Gastroesophageal sphincter (tissue), 4 donors: ENCODE measurements around the gene HS2ST1. TPM values are rescaled to one million over a fixed set of nuclear protein-coding genes. Genes with fewer than 3 reads are reported as not detected.

Source experiments
- ATAC-seq: fragments of 150-250 bp; one replicate; pipeline ENCODE4 v1.9.1; 2016; ENCODE audit warnings: mild to moderate bottlenecking, moderate library complexity
- H3K27ac ChIP-seq, 4 donors: fragments of 200-600 bp; sonication (generic) in 3 of 4; 1 replicate in 3 of 4; 2 replicates in 1 of 4; pipeline ENCODE4 v1.5.1; 2016 to 2019
- H3K27me3 ChIP-seq: fragments of 200-600 bp; sonication (generic); one replicate; pipeline ENCODE4 v1.5.1; 2019
- H3K36me3 ChIP-seq, 2 donors: fragments of 200-600 bp; sonication (generic); one replicate each; pipeline ENCODE4 v1.5.1; 2019; ENCODE audit warnings: control low read depth in 1 of 2
- H3K4me1 ChIP-seq, 3 donors: fragments of 200-600 bp; sonication (generic); 1 replicate in 2 of 3; 2 replicates in 1 of 3; pipeline ENCODE4 v1.5.1; 2016 to 2019; ENCODE audit warnings: control low read depth in 2 of 3
- H3K4me3 ChIP-seq, 2 donors: fragments of 200-600 bp; sonication (generic); one replicate each; pipeline ENCODE4 v1.5.1; 2019; ENCODE audit warnings: mild to moderate bottlenecking in 1 of 2, moderate library complexity in 1 of 2
- H3K9me3 ChIP-seq, 3 donors: fragments of 200-600 bp; sonication (generic); one replicate each; pipeline ENCODE4 v1.5.1; 2017 to 2019; ENCODE audit warnings: control low read depth in 2 of 3
- CTCF ChIP-seq, 4 experiments: fragments of 200-600 bp in 2 of 4; fragments of 450-650 bp in 2 of 4; sonication (generic) in 1 of 4; IDR thresholded peaks; one replicate each; pipeline ENCODE4 v1.5.1; 2017 to 2019; ENCODE audit warnings: antibody characterized with exemption in 4 of 4, mild to moderate bottlenecking in 2 of 4, moderate library complexity in 2 of 4
- EP300 ChIP-seq: sonication (generic); formaldehyde crosslinking; IDR thresholded peaks from one replicate; pipeline ENCODE4 v1.6.1; 2017; ENCODE audit warnings: antibody characterized with exemption, mild to moderate bottlenecking
- POLR2A ChIP-seq, 2 donors: fragments of 450-650 bp; IDR thresholded peaks; one replicate each; pipeline ENCODE4 v1.6.1; 2017; ENCODE audit warnings: antibody characterized with exemption in 2 of 2, mild to moderate bottlenecking in 2 of 2, moderate library complexity in 1 of 2
- POLR2AphosphoS5 ChIP-seq: sonication (generic); formaldehyde crosslinking; IDR thresholded peaks from one replicate; pipeline ENCODE4 v1.6.1; 2017; ENCODE audit warnings: antibody characterized with exemption
- WGBS, 2 donors: methylation state at CpG; one replicate each; pipeline ENCODE4 v1.1.5; 2018; ENCODE audit warnings: low coverage in 1 of 2; 5-methylcytosine and 5-hydroxymethylcytosine counted together
- total RNA-seq, 4 donors: library from RNA; depleted of rRNA; stranded (reverse); fragments of >200 nt; gene quantifications; one replicate each; pipeline ENCODE4 v1.1.0, GENCODE V29; 2016

Gene HS2ST1
- total RNA-seq, 4 donors from 2014 or later, result 10.3 to 17.0 (median 11.7) TPM

DNA sequence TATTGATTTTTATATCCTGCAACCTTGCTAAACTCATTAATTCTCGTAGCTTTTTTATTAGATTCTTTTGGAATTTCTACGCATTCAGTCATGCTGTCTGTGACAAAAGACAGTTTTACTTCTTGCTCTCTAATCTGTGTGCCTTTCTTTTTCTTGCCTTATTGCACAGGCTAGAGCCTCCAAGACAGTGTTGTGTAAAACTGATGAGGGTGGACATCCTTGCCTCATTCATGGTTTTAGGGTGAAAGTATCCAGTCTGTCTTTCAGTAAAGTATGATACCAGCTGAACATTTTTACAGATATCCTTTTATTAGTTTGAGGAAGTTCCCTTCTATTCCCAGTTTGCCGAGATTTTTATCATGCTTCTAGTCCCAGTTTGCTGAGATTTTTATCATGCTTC is 133.8 kb downstream of the HS2ST1 start:
- TF ChIP-seq POLR2A (IDR thresholded peaks at IDR 0.05) (no peak), EP300 (no peak), CTCF (IDR thresholded peaks at IDR 0.05) (no peak), POLR2AphosphoS5 (no peak)
- WGBS, 2 donors, result 91 to 100% methylated on average over 3 of the region's 3 CpGs
- peaks cover 0 to 7% (median 0%) of the 10 kb centered on the region in 3 donors for H3K9me3 ChIP-seq

DNA sequence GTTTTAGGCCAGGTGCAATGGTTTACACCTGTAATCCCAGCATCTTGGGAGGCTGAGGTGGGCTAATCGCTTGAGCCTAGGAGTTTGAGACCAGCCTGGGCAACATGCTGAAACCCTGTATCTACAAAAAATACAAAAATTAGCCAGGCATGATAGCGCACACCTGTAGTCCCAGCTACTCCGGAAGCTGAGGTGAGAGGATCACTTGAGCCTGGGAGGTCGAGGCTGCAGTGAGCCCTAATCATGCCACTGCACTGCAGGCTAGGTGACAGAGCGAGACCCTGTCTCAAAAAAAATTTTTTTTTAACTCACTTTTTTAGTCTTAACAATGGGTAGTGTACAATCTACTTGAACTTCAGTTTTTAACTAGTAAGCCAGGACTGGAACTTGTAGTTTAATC is 137.5 kb downstream of the HS2ST1 start:
- Histone ChIP-seq H3K36me3 (no peaks in the 10 kb centered on the region), H3K4me1 (no peaks in the 10 kb centered on the region), H3K27ac (no peak overlapping the region), H3K9me3 (peaks cover 0 to 7% (median 0%) of the 10 kb centered on the region in 3 donors), H3K4me3 (no peak overlapping the region), H3K27me3 (no peaks in the 10 kb centered on the region)
- TF ChIP-seq EP300, result no peak
- no peak for TF ChIP-seq POLR2AphosphoS5
- no peak for TF ChIP-seq CTCF (IDR thresholded peaks at IDR 0.05)
- TF ChIP-seq POLR2A (IDR thresholded peaks at IDR 0.05), result no peak
- ATAC-seq, result no peak
- WGBS, 2 donors, result 93 to 100% methylated on average over 4 to 5 of the region's 5 CpGs

More for the DNA sequence above, 133.8 kb downstream of the HS2ST1 start:
- no peak overlapping the region for H3K4me3 ChIP-seq
- no peak for ATAC-seq
- H3K27me3 ChIP-seq, result no peaks in the 10 kb centered on the region
- no peaks in the 10 kb centered on the region for H3K4me1 ChIP-seq
- H3K27ac ChIP-seq, result no peak overlapping the region
- H3K36me3 ChIP-seq, result no peaks in the 10 kb centered on the region

- Histone ChIP-seq H3K27me3 (no peaks in the 10 kb centered on the region), H3K4me3 (no peak overlapping the region), H3K27ac (no peak overlapping the region), H3K36me3 (no peaks in the 10 kb centered on the region), H3K4me1 (no peaks in the 10 kb centered on the region), H3K9me3 (peaks cover 0 to 7% (median 0%) of the 10 kb centered on the region in 3 donors)
- no peak for ATAC-seq
- 82 to 92% methylated on average over 3 of the region's 3 CpGs for WGBS, 2 donors
- TF ChIP-seq CTCF (IDR thresholded peaks at IDR 0.05) (no peak), EP300 (no peak), POLR2A (IDR thresholded peaks at IDR 0.05) (no peak), POLR2AphosphoS5 (no peak)
These were observed 138.0 kb downstream of the HS2ST1 start for GRCh38 chr1:87052400-87052799.

- no peak for ATAC-seq
- Histone ChIP-seq H3K27ac (no peak overlapping the region), H3K27me3 (no peaks in the 10 kb centered on the region), H3K9me3 (peaks cover 0 to 7% (median 0%) of the 10 kb centered on the region in 3 donors), H3K4me3 (no peak overlapping the region), H3K36me3 (no peaks in the 10 kb centered on the region), H3K4me1 (no peaks in the 10 kb centered on the region)
- 75 to 85% methylated on average over 1 of the region's 1 CpG for WGBS, 2 donors
- TF ChIP-seq EP300, result no peak
- no peak for TF ChIP-seq POLR2AphosphoS5
- no peak for TF ChIP-seq POLR2A (IDR thresholded peaks at IDR 0.05)
- no peak for TF ChIP-seq CTCF (IDR thresholded peaks at IDR 0.05)
These were observed 138.5 kb downstream of the HS2ST1 start for GRCh38 chr1:87052961-87053360.

DNA sequence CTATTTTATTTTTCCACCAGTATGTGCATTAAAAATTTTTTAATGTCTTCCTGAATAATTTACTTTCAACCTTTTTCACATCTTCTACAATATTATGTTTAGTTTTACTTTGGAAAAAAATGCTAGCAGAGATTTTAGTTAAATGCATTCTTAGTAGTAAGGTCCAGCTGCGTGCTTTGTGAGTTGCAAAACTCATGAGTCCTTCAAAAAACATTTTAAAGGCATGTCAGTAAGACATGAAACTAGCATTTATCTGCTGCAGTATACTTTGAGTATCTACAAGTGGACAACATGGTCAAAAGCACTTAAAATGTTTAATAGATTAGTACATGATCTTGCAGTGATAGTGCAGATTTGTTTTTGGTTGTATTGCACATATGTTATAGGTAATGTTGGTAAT is 139.0 kb downstream of the HS2ST1 start:
- ATAC-seq, result no peak
- no peaks in the 10 kb centered on the region for H3K36me3 ChIP-seq
- H3K4me3 ChIP-seq, result no peak overlapping the region
- no peak overlapping the region for H3K27ac ChIP-seq
- H3K27me3 ChIP-seq, result no peaks in the 10 kb centered on the region
- 84 to 100% methylated on average over 1 of the region's 1 CpG for WGBS, 2 donors
- TF ChIP-seq EP300 (no peak), CTCF (IDR thresholded peaks at IDR 0.05) (no peak), POLR2A (IDR thresholded peaks at IDR 0.05) (no peak)
- H3K9me3 ChIP-seq, result peaks cover 0 to 3% (median 0%) of the 10 kb centered on the region in 3 donors
- no peaks in the 10 kb centered on the region for H3K4me1 ChIP-seq
